HS-27A (cell line): ENCODE data around the gene CD3E.

Experiments used
- DNase-seq: peaks from one replicate; pipeline ENCODE4 v3.0.0-alpha.2; 2012; ENCODE audit warnings: low read depth, missing footprints

CD3E gene

DNA sequence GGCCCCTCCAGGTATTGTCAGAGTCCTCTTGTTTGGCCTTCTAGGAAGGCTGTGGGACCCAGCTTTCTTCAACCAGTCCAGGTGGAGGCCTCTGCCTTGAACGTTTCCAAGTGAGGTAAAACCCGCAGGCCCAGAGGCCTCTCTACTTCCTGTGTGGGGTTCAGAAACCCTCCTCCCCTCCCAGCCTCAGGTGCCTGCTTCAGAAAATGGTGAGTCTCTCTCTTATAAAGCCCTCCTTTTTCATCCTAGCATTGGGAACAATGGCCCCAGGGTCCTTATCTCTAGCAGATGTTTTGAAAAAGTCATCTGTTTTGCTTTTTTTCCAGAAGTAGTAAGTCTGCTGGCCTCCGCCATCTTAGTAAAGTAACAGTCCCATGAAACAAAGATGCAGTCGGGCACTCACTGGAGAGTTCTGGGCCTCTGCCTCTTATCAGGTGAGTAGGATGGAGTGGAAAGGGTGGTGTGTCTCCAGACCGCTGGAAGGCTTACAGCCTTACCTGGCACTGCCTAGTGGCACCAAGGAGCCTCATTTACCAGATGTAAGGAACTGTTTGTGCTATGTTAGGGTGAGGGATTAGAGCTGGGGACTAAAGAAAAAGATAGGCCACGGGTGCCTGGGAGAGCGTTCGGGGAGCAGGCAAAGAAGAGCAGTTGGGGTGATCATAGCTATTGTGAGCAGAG, at the start of gene CD3E:
TSS of gene CD3E (plus strand) at position 163 of the 681 bp plus-strand sequence. CDS start at position 386, 223 bp downstream.
- no peak for DNase-seq

DNA sequence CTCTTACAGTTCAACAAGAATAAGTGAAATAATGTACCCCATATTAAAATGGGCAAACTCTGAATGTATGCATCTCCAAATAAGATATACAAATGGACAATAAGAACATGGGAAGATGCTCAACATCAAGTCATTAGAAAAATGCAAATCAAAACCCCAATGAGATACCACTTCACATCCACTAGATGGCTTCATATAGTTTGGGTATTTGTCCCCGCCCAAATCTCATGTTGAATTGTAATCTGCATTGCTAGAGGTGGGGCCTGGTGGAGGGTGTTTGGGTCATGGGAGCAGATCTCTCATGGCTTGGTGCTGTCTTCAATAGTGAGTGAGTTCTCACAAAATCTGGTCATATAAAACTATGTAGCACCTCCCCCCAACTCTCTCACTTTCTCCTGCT, 46.1 kb upstream of the CD3E start:
- DNase-seq, result no peak

DNA sequence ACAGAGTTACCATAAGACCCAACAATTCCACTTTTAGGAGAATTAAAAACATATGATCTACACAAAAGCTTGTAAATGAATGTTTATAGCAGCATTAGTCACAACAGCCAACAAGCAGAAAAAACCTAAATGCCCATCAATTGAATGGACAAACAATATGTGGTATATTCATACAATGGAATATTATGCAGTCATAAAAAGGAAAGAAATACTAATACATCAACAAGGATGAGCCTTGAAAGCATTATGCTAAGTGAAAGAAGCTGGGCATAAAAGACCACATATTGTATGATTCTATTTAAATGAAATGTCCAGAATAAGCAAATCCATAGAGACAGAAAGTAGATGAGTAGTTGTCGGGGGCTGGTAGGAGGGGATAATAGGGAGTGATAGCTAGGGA, 45.4 kb upstream of the CD3E start:
- DNase-seq, result no peak

DNA sequence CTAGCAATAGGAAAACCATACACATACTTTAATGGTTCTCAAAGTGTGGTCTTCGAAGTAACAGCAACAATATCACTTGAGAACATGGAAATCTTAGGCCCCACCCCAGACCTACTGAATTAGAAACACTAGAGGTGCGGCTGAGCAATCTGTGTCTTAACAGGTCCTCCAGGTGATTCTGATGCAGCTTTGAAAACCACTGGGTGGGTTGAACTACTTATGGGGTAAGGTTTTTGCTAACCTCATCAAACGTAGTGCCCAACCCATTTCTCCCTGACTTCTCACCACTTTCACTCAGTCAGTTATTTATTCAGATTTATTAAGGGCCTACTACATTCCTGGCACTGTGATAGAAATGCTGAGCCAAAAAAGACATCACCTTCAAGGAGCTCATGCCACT, 44.2 kb upstream of the CD3E start:
- DNase-seq, result no peak

DNA sequence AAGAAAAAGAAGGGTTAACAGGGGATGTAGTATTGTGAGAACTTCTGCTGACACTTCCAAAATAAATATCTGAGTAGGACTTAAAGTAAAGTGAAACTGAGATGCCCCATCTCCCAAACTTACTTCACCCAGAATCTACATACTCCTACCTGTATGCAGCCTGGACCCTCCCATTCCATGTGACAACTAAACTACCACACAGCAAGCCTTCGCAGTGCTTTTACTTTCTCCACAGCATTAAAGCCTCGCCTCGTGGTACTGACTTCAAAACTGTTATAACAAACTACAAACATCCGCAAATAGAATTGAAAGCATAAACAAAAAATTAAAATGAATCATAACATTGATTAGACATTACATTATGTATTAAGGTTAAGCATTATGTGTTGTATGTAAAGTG, 41.4 kb upstream of the CD3E start:
- DNase-seq, result no peak

DNA sequence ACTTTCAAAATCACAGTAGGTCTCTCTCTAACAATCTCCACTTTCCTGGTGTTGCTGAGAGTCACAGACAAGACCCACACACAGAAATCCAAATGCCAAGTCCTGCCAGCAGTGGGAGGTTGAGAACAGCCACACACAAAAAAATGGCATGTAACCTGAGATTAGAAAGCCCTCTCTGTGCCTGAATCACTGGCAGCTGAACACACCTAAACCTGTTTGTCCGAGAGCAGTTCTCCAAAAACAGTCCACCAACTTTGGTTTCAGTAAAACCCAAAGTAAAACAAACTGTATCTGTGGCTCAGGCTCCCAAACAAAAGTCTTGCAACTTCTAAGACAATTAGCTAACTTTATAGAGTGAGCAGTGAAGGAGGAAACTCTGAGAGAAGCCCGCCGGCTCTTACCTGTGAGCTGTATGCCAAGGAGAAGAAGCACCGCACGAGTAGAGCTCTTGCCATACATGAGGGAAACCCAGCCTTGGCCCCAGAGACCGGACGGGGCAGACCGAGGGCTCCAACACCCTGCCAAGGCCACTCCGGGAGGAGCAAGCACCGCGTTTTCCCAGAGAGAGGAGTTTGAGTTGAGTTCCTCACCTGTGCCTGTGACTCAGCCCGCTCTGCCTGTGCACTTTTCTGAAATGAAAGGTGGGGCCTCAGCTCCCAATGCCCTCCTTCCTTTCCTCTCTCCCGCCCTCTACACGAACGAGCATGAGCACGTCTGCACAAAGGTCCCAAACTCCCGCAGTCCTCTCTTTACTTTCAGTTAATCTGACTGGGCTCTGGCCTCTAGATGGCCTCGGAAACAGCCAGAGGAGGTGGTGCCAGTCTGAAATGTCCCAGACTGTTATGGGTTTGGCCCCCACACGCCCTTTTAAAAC, 40.6 kb upstream of the CD3E start, which contains the start of gene MPZL2:
TSS of gene MPZL2 (minus strand) at position 603 of the 874 bp plus-strand sequence. CDS start at position 459, 144 bp downstream.
- no peak for DNase-seq

DNA sequence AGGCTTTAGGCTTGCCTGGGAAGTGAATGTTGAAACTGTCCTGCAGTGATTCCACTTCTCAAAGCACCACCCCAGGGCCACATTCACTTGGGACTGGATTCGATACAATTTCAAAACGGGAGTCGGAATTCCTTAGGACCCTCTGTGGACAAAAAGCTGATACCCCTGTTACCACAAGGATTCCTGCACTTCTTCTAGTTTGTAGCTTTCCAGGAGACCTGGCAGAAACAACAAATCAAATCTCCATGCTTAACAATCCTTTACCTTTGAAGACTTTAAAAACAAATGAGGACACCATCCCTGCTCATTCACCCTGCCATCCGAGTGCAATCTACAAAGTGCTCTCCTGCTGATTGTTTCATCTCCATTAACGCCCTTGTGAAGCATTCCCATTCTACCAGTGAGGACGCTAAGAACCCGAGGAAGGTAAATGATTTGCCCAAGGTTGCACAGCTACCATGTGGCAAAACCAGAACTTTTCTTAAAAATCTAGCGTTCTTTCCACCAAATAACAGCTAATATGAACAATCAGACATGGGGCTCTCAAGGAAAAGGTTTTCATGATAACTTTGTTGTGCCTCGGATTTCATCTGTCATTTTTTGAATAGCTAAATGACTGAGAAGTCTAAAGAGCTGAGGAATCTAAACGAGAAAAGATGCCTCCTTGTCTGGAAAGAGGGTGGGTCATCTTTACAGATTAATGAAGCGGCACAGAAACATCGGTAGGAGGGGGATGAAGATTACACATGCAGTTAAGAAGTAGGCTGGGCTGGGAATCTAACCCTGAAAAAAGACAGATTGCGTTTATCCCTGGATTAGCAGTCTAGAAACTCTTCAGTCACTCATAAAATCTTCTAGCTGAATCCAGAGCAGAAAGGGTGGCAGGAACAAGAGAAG, 39.7 kb upstream of the CD3E start:
- no peak for DNase-seq

DNA sequence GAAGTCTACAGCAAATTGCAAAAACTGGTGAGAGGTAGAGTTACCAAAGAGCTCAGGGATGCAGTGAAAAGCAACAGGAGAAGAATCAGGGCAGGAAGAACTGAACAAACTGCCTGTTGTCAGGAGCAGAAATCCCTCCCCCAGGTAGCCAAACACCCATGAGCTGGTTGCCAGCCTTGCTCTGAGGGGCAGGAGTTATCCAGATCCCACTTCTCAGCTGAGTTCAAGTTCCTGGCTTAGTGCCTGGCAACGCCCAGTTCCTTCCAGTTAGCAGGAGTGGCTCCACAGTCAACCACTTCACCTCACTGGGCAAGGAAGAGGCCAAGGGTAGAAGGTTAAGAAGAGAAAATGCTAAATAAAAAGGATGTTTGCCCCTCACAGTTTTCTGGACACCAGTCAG, 38.6 kb upstream of the CD3E start:
- no peak for DNase-seq

DNA sequence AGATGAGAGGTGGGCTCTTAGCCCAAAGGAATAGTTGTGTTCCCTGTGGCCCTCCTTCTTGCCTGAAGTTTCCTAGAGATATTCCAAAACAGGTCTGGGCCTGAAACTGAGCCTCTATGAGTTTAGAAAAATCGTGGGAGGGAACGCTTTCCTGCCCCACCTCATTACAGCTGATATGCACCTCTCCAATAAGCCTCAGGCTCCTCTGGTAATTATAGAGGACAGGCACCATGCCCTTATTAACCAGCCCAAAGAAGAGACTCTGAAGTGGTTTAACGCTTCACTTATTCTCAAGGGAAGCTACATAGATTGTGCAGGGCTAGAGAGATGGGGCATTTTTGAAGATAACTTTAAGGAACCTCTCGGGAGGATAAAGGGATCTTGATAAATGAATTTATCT, 37.0 kb upstream of the CD3E start:
- DNase-seq, result no peak

DNA sequence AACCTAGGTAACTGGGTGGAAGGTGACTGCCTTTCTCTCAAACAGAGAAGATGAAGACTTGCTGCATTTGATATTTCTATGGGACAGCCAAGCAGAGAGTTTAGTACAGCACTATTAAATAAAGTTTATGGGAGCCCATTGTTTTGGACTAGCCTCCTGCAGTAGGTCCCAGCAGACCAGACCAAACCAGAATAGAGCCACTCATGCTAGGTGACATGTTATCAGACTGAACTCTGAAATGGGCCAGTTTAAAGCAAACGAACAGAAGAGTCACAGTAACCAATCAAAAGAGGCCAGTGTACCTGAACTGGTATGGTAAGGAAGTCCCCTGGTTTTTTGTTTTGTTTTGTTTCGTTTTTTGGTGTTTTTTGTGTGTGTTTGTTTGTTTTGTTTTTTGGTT, 32.5 kb upstream of the CD3E start:
- no peak for DNase-seq

DNA sequence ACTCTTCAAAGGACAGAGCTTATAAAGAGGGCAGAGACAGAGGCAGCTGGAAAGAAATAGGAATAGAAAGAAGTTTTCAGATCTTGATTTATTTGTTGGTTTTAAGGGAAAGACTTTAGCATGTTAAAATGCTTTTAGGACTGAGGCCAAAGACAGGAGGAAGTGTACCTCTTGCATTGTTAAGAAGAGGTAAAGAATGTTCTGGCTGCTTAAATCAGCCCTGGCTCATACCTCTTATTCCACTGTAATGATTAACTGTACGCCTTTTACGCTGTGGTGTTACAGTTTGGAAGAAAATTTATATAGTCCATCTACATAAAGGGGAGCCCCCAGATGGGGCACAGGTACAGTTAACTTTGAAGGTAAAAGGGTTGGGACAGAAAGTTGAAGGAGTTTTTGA, 30.3 kb upstream of the CD3E start:
- no peak for DNase-seq

DNA sequence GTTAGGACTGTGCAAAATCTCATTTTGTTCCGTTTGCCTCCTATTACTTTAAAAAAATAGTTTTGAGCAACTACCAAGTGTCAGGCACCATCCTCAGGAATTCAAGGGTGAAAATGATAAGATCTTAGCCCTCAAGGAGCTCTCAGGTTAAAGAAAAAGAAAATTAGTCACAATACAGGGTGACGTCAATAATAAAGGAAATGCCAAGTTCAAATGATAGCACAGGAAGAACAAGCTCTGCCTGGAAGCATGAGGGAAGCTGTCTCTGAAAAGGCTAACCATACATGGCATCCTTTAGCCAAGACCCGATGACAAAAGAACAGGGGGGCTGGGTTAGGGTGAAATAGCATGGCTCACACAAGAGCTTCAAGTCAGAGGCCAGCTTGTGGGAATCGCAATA, 29.4 kb upstream of the CD3E start:
- DNase-seq, result no peak

DNA sequence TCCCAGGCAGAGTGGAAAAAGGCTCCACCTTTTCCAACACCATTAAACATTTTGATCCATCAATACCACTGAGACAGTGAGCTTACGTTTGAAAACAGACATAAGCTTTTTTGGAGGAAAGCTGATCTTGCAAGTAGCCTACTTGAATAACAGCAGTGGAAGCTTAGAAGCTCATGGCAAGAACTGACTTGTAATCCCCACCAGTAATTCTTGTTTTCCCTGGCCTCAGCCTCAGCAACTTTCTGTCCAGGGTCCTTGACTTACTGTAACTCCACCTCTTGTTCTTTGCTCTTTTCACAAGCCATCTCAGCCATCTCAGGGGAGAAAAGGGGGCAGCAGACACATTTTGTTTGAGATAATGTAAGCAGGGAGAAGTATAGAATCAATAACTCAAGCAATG, 28.1 kb upstream of the CD3E start:
- no peak for DNase-seq

DNA sequence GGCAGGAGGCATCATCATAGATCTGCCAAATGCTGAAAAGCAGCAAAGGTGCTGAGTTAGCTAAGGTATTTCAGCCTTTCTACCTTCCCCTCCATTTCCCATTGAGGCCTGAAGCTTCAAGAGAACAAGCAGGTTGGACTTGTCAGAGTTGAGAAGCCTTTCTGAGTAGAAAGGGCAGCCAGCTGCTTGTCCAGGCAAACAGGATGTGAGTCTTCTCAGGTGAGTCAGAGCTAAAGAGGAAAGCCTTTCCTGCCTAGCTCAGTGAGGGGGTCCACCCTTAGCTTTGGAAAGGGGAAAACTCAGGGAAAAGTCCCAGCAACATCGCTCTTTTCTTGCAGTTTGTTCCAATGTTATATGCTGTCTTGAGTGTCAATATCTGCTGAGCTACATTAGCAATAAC, 27.2 kb upstream of the CD3E start:
- no peak for DNase-seq

DNA sequence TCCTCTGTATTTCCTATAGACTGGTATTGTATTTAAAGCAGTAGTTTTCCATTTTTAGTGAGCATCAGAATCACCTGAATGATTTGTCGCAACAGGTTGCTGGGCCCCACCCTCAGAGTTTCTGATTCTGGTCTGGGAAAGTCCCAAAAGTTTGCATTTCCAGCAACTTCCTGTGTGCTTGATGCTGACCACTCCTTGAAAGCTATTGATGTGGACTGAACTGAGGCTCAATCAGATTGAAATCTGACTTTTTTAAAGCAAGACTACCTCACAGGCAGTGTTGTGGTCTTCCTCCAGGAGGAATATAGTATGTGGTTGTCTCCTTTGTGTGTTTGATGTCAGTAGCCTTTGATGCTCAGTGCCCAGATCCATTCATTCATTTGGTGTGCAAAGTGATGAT, 23.2 kb upstream of the CD3E start:
- no peak for DNase-seq

DNA sequence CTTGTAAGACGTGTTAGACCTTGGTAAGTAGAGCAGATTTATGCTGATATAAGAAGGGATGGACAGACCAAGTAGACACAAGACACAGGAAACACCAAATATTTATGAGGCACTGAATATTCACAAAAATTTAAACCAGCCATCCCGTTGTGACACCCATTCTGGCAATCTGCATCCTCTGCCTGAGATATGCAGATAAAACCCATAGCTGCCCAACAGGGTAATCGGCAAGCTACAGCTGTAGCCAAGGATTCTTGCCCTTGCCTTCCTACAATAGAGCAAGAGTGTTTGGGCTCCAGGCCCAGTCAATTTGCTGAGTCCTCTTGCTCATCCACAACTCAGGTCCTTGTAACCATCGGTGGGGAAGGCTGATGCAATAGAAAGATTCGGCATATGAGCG, 21.9 kb upstream of the CD3E start:
- DNase-seq, result no peak

DNA sequence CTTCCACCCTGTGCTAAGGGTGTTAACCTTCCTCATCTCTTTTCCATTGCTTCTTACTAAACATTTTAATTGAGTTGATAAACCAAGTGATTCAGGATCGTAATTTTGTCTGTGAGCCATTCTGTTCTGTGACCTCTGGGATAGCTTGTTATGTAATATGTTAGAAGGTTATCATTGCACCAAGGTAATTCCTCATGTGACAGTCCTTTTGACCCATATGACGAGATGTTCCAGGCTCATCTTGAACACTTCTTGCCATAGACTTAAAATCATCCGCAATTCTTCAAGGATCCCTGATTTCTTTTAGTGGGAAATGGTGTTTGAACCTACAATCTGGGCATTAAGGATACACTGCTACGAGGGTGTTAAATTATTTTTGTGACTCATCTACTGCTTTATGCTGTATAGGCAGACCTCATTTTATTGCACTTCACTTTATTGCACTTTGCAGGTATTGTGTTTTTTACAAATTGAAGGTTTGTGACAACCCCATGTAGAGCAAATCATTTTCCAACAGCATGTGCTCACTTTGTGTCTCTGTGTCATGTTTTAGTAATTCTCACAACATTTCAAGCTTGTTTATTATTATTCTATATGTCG, 21.4 kb upstream of the CD3E start:
- DNase-seq, result no peak

DNA sequence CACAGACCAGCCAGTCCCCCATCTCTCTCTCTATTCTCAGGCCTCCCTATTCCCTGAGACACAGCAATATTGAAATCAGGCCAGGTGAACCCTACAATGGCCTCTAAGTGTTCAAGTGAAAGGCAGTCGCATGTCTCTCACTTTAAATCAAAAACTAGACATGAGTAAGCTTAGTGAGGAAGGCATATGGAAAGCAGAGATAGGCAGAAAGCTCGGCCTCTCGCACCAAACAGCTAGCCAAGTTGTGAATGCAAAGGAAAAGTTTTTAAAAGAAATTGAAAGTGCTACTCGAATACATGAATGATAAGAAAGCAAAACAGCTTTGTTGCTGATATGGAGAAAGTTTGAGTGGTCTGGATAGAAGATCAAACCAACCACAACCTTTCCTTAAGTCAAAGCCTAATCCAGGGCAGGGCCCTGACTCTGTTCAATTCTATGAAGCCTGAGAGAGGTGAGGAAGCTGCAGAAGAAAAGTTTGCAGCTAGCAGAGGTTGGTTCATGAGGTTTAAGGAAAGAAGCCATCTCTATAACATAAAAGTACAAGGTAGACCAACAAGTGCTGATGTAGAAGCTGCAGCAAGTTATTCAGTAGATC, 20.7 kb upstream of the CD3E start:
- no peak for DNase-seq

DNA sequence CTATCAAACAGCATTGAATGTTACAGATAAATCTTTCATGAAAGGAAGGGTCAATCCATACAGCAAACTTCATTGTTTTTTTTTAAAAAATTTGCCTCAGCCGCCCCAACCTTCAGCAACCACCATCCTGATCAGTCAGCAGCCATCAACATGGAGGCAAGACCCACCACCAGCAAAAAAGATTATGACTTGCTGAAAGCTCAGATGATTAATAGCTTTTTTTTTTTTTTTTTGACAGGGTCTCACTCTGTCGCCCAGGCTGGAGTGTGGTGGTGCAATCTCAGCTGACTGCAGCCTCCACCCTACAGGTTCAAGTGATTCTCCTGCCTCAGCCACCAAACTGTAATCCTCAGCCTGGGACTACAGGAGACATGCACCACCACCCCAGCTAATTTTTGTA, 18.0 kb upstream of the CD3E start:
- DNase-seq, result no peak

DNA sequence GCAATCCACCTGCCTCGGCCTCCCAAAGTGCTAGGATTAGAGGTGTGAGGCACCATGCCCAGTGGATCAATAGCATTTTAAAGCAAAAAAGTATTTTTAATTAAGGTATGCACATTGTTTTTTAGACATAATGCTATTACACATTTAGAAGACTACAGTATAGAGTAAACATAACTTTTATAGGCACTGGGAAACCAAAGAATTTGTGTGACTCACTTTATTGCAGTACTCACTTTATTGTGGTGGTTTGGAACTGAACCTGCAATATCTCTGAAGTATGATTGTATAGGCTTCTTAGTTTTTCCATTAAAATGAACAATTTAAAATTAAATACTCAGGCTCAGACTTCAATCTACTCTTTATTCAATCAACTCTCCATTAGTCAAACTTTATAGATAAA, 17.5 kb upstream of the CD3E start:
- no peak for DNase-seq

DNA sequence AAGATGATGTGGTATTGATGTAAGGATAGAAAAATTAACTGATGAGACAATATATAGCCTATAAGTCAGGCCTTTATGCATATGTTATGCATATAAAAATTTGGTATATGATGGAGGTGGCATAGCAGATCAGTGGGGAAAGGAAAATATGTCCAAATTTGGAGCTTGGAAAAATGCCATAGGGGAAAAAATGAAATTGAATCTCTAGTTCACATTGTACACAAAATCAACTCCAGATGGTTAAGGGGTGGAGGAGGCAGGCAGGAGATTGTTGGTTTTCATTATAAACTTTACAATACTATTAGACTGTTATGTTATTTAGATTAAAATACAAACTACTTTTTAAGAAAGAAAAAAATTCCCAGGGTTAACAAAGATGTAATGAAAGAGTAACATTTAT, 15.1 kb upstream of the CD3E start:
- DNase-seq, result no peak

DNA sequence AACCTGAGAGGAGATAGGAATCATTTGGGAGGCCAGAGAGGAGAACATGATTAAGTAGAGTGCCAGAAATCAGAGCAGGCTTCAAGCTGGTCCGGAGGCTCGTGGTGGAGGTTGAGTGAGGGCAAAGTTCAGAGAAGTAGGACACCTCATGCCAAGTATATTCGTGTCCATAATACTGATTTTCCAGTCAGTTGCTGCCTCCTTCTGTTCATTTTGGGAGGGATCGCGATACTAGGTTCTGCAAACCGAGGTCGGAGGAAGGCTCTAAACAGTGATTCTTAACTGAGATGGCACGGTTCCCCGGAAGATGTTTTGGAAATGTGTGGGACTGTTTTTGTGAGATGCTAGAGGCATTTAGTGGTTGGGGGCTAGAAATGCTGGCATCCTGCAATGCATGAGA, 13.6 kb upstream of the CD3E start:
- no peak for DNase-seq
